HG03280 (cell line): ENCODE results near the gene TMEM164.

Experiments used
- ATAC-seq: cut with Tn5 transposase; IDR thresholded peaks from one replicate; pipeline ENCODE4 v1.9.1; 2021; ENCODE audit warnings: mild to moderate bottlenecking, moderate library complexity; ENCODE audit not compliant: unreplicated experiment

Gene TMEM164

GRCh38 chrX:110159865-110160264, 157.0 kb downstream of the TMEM164 start:
- no peak for ATAC-seq

GRCh38 chrX:110161361-110161686, 158.4 kb downstream of the TMEM164 start:
- no peak for ATAC-seq

- no peak for ATAC-seq
Measured at GRCh38 chrX:110162131-110162530, 159.2 kb downstream of the TMEM164 start.

GRCh38 chrX:110162867-110163266, 160.0 kb downstream of the TMEM164 start:
- no peak for ATAC-seq

DNA sequence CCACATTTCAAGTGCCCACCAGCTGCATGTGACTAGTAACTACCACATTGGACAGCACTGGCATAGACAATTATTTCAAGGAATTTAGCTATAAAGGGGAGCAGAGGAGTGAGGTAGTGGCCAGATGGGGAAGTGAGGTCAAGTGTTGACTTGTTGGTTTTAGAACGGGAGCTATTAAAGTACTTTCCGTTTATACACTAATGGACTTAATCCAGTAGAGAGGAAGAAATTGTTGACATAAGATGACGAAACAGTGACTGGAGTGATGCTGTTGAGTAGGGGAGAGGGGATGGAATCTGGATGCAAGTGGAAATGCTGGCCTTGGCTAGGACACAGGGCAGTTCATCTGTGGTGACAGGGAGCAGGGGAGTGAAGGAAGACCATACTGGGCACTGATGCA, 160.6 kb downstream of the TMEM164 start:
- ATAC-seq: no peak

DNA sequence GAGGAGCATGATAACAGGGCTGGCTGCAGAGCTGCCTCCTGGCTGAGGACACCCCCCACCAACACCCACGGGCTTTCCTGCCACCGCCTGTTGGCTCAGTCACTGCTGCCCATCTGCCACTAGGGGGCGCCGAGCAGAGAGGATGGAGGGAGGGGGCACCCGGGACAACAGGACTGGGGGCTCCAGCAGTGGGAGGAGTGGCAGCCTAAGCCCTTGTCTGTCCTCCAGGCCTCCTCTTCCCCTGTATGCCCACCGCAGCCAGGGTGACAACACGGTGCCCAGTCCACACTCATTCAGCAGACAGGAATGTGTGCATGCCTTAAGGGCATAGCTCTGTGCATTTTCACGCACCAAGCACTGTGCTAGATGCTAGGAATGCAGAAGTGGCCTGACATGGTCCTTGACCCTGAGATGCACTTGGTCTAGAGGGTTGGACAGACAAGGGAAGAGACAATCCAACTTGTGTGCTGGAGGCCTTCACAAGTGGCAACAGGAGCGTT, 165.1 kb downstream of the TMEM164 start:
- ATAC-seq: no peak

- no peak for ATAC-seq
Measured at GRCh38 chrX:110168585-110168984, 165.7 kb downstream of the TMEM164 start.

DNA sequence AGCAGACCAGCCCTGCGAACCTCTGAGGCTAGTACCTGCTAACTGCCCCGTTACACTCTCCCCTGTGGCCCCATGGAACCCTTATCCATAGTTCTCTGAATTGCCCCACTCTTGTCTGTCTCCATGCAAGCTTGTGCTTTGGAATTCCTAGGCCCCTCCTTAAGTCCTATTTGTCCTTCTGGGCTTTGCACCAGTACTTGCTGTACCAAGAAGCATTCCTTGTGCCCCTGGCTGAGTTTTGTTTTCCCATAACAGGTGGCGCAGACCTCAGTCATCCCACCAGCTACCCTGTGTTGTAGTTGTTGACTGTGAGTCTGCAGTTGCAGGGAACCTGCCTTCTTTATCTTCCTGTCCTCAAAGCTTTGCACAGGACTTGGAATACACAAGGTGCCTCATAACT, 167.1 kb downstream of the TMEM164 start:
- no peak for ATAC-seq

DNA sequence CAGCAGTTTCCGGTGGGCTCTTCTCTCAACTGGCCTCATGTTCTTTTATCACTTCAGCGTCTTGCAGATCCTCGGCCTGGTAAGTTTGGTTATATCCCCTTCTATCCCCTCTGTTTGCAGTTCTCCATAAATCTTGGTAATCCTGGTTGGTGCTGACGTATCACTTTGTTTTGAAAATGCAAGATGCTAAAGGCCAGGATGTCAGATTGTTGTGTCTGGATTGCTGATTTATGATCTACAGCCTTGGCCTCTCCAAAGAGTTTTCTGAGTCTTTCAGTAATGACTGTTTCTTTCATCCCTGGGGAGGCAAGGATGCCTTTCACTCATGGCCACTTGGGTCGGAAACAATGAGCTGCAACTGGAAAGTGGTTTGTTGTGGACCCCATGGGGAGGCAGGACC, 168.5 kb downstream of the TMEM164 start:
- no peak for ATAC-seq

DNA sequence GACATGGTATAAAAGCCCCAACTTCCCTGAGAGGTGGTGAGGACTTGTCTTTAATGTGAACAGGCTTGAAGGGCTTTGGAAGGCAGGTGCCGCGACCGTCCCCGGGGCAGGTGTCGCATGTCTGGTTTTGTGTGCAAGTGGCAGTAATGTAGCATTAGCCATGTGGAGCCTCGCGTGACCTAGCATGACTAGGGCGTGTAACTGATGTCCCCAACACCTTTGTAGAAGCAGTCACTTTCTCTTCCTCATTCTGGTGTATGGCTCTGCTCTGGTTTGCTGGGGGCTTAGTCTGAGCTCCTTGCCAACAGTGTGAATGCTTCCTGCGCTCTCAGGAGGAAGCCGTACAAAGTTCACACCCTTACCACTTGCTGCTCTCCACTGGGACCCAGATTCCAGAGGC, 169.3 kb downstream of the TMEM164 start:
- ATAC-seq: peak; percentile 98

GRCh38 chrX:110173192-110174175, 170.6 kb downstream of the TMEM164 start:
- no peak for ATAC-seq

GRCh38 chrX:110175146-110175545, 172.2 kb downstream of the TMEM164 start:
- ATAC-seq: no peak

- no peak for ATAC-seq
Measured at GRCh38 chrX:110175696-110176095, 172.8 kb downstream of the TMEM164 start.

- ATAC-seq: no peak
Measured at GRCh38 chrX:110178179-110178865, 175.4 kb downstream of the TMEM164 start.

DNA sequence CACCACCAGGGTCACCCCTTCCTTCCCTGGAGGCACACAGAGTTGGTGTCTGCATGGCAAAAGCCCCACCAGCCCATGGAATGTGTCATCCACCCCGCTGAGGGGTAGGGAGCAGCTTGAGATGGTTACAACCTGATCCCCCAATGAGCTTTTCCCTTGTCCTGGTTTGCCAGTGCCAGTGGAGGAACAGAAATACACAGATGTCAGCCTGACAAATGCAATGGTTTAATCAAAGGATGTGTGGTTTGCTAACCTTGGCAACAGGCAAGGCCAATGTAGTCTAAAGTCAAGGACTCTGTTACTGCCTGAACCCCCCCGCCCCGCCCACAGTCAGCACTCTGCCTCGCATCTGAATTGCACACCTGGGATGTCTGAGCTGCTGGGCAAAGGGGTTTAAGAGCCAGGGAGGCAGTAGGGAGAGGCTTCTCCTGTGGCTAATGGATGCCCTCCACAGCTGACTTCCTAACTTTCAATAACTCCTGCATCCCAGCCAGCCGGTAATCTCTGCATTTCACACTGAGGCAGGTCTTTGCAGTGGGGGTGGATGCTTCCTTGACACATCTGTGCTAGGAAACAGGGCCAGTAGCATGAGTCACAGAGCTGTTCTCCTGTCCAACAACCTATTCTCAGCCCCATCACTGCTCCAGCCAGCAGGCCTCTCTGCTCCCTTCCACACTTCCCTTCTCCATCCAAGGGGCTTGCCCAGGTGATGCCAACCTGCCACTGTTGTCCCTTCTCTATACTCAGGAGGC, 177.4 kb downstream of the TMEM164 start:
- ATAC-seq: no peak

DNA sequence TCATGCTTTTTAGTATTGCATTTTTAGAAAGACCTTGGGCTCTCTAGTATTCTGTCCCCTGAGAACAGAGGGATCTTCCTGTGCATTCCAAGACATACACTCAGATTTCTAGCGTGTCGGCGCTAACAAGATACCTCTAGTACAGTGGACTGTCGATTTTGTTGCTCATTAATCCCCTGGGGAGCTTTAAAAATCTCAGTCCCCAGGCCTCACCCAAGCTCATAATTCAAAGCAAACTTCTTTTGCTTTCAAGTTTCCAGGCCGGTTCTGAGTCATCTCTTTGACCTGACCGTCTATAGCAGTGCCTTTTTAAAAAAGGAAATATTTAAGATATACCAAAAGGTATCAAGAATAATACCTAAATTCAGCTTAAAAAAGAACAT, 178.0 kb downstream of the TMEM164 start:
- peak; percentile 78 for ATAC-seq

GRCh38 chrX:110181459-110182137, 178.7 kb downstream of the TMEM164 start:
- ATAC-seq: no peak

GRCh38 chrX:110182362-110182761, 179.4 kb downstream of the TMEM164 start:
- no peak for ATAC-seq

DNA sequence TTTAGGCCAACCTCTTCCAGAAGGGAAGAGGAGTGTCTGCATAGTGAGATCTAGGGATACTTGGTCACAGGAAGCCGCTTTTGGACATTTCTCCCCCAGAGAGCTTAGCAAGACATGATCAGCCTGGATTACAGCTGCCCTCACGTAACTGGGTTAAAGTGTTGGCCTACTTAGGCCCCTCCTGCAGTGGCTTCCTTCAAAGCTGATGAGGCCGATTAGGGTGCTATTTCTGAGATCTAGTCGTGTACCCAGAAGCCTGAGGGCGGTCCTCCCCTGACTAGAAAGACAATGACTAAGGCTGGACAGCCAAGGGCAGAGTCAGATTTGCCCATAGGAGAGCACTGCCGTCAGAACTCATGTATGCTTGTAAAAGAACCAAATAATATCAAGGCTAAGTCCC, 180.0 kb downstream of the TMEM164 start:
- no peak for ATAC-seq

- no peak for ATAC-seq
Measured at GRCh38 chrX:110183314-110183713, 180.4 kb downstream of the TMEM164 start.
